BLaER1 treated with 17β-estradiol and CSF1 and Interleukin-3, amounts not matched to agents 10 nM and 100 nM (cell line): ENCODE measurements around the gene SWI5.
A peak's percentile ranks its signal among the peaks of the same experiment; 100 is the strongest.
"Not testable (repeated sequence)": the region's sequence is repeated elsewhere in the genome, so short reads cannot be mapped to it uniquely, and the experiment has no call there.

Experiments
- H3K27ac ChIP-seq, 11 experiments: shearing (Covaris generic); formaldehyde crosslinking; 2 replicates each; pipeline ENCODE4 v1.8.1; 2022
- H3K27me3 ChIP-seq, 11 experiments: shearing (Covaris generic); formaldehyde crosslinking; 2 replicates each; pipeline ENCODE4 v1.8.1; 2022
- H3K36me3 ChIP-seq, 11 experiments: shearing (Covaris generic); formaldehyde crosslinking; 2 replicates each; pipeline ENCODE4 v1.8.1; 2022
- H3K4me1 ChIP-seq, 10 experiments: shearing (Covaris generic); formaldehyde crosslinking; 2 replicates each; pipeline ENCODE4 v1.8.1; 2022
- H3K4me2 ChIP-seq, 11 experiments: shearing (Covaris generic); formaldehyde crosslinking; 2 replicates each; pipeline ENCODE4 v1.8.1; 2022
- H3K4me3 ChIP-seq, 10 experiments: shearing (Covaris generic); formaldehyde crosslinking; 2 replicates each; pipeline ENCODE4 v1.8.1; 2022
- H3K9ac ChIP-seq, 11 experiments: shearing (Covaris generic); formaldehyde crosslinking; 2 replicates each; pipeline ENCODE4 v1.8.1; 2022
- H3K9me3 ChIP-seq, 11 experiments: shearing (Covaris generic); formaldehyde crosslinking; replicated peaks in 1 of 11; 2 replicates each; pipeline ENCODE4 v1.8.1; 2022
- H4K20me1 ChIP-seq, 11 experiments: shearing (Covaris generic); formaldehyde crosslinking; 2 replicates each; pipeline ENCODE4 v1.8.1; 2022
- Cebpa-rat ChIP-seq, 11 experiments: shearing (Covaris generic); IDR thresholded peaks; 2 replicates each; pipeline ENCODE4 v1.8.1; 2022

Gene SWI5

GRCh38 chr9:128266868-128267590 lies 9.0 kb upstream of the SWI5 start:
- H3K9me3 ChIP-seq, result no peaks in the 10 kb centered on the region
- H3K9ac ChIP-seq, result no peak overlapping the region
- no peak overlapping the region for H3K4me3 ChIP-seq
- H4K20me1 ChIP-seq, result peaks cover 0 to 3% (median 0%) of the 10 kb centered on the region in 11 experiments; a peak in 2 of 22 replicates
- H3K4me1 ChIP-seq, result no peaks in the 10 kb centered on the region
- H3K36me3 ChIP-seq, result peaks cover 44 to 98% (median 78%) of the 10 kb centered on the region in 11 experiments
- no peak overlapping the region for H3K4me2 ChIP-seq
- H3K27me3 ChIP-seq, result no peaks in the 10 kb centered on the region
- no peak for TF ChIP-seq Cebpa-rat (IDR thresholded peaks at IDR 0.05)
- no peak overlapping the region for H3K27ac ChIP-seq

DNA sequence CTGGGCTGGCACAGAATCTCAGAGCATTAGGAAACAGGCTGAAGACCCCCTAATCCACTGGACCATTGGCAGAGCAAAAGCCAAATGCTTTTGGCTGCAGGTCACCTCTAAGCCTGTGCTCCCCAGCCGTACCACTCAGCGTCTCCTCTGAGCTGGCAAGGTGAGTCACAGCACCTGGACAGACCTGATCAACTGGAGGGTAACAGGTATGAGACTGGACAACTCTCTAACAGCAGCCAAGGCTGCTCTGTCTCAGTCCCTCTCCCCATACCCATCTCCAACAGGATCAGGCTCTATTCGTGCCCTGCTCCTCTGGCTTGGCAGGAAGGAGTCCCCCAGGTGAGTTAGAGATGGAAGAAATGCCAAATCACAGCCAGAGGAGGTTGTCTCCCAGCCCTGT lies 5.0 kb upstream of the SWI5 start:
- H3K9me3 ChIP-seq, result no peaks in the 10 kb centered on the region
- H3K4me3 ChIP-seq, result no peak overlapping the region
- H3K9ac ChIP-seq, result no peak overlapping the region
- H3K4me1 ChIP-seq, result peaks cover 14 to 23% (median 21%) of the 10 kb centered on the region in 10 experiments
- no peaks in the 10 kb centered on the region for H3K27me3 ChIP-seq
- peaks cover 38 to 77% (median 65%) of the 10 kb centered on the region in 11 experiments for H3K36me3 ChIP-seq
- H3K4me2 ChIP-seq, result no peak overlapping the region
- peaks cover 0 to 10% (median 0%) of the 10 kb centered on the region in 11 experiments; a peak in 5 of 22 replicates for H4K20me1 ChIP-seq
- no peak overlapping the region for H3K27ac ChIP-seq
- TF ChIP-seq Cebpa-rat (IDR thresholded peaks at IDR 0.05), result no peak

GRCh38 chr9:128271512-128271911 lies 4.6 kb upstream of the SWI5 start:
- Histone ChIP-seq H4K20me1 (peaks cover 0 to 10% (median 0%) of the 10 kb centered on the region in 11 experiments; a peak in 5 of 22 replicates), H3K9ac (no peak overlapping the region), H3K4me1 (peaks cover 17 to 25% (median 23%) of the 10 kb centered on the region in 10 experiments), H3K9me3 (no peaks in the 10 kb centered on the region), H3K27me3 (no peaks in the 10 kb centered on the region), H3K27ac (no peak overlapping the region), H3K4me3 (no peak overlapping the region), H3K4me2 (no peak overlapping the region), H3K36me3 (peaks cover 34 to 73% (median 61%) of the 10 kb centered on the region in 11 experiments)
- no peak for TF ChIP-seq Cebpa-rat (IDR thresholded peaks at IDR 0.05)

DNA sequence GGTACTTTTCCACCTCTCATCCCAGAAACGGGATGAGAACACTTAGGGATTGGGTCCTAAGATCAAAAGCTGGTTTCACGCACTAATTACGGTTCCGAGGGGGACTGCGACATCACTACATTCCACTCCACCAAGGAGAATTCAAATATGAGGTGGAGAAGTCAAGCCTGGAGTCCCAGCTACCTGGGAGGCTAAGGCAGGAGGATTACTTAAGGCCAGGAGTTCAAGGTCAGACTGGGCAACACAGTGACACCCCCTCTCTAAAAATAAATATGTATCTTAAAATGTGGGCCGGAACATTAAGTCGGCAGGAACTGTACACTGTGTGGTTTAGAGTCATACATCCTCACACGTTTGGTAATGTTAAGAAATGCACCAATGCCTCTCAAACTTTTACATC lies 1.8 kb upstream of the SWI5 start:
- Histone ChIP-seq H3K36me3 (peaks cover 23 to 46% (median 36%) of the 10 kb centered on the region in 11 experiments), H3K4me2 (peak overlapping the region; percentile 83 to 100 (median 96))

GRCh38 chr9:128275198-128276007 lies 673 bp upstream of the SWI5 start, which contains the start of gene GOLGA2:
TSS of gene GOLGA2 (minus strand) at chr9:128276007. CDS start at chr9:128275976, 31 bp downstream.
- no peak for TF ChIP-seq Cebpa-rat (IDR thresholded peaks at IDR 0.05)
- H3K9me3 ChIP-seq, result no peaks in the 10 kb centered on the region
- H3K27ac ChIP-seq, result peak within 1 kb of the TSS; percentile 73 to 92 (median 83)
- H3K4me3 ChIP-seq, result peak within 1 kb of the TSS; percentile 78 to 95 (median 92)
- H3K4me2 ChIP-seq, result peak within 1 kb of the TSS; percentile 92 to 100 (median 99)
- H3K4me1 ChIP-seq, result peaks cover 56 to 64% (median 62%) of the 10 kb centered on the region in 10 experiments
- peak within 1 kb of the TSS; percentile 81 to 96 (median 89) for H3K9ac ChIP-seq
- no peaks in the 10 kb centered on the region for H3K27me3 ChIP-seq
- H3K36me3 ChIP-seq, result peaks cover 23 to 34% (median 32%) of the 10 kb centered on the region in 11 experiments
- peaks cover 0 to 10% (median 0%) of the 10 kb centered on the region in 11 experiments; a peak in 3 of 22 replicates for H4K20me1 ChIP-seq

More for the DNA sequence above, 1.8 kb upstream of the SWI5 start:
- Histone ChIP-seq H3K27ac (no peak overlapping the region), H3K9me3 (no peaks in the 10 kb centered on the region), H3K4me1 (peaks cover 45 to 52% (median 50%) of the 10 kb centered on the region in 10 experiments), H3K27me3 (no peaks in the 10 kb centered on the region), H3K4me3 (peak overlapping the region in 5 of 10 experiments; percentile 78 to 93 (median 91); a peak in 6 of 20 replicates), H4K20me1 (peaks cover 0 to 10% (median 0%) of the 10 kb centered on the region in 11 experiments; a peak in 3 of 22 replicates), H3K9ac (peak overlapping the region in 10 of 11 experiments; percentile 82 to 96 (median 90); a peak in 12 of 22 replicates)
- TF ChIP-seq Cebpa-rat (IDR thresholded peaks at IDR 0.05), result no peak

DNA sequence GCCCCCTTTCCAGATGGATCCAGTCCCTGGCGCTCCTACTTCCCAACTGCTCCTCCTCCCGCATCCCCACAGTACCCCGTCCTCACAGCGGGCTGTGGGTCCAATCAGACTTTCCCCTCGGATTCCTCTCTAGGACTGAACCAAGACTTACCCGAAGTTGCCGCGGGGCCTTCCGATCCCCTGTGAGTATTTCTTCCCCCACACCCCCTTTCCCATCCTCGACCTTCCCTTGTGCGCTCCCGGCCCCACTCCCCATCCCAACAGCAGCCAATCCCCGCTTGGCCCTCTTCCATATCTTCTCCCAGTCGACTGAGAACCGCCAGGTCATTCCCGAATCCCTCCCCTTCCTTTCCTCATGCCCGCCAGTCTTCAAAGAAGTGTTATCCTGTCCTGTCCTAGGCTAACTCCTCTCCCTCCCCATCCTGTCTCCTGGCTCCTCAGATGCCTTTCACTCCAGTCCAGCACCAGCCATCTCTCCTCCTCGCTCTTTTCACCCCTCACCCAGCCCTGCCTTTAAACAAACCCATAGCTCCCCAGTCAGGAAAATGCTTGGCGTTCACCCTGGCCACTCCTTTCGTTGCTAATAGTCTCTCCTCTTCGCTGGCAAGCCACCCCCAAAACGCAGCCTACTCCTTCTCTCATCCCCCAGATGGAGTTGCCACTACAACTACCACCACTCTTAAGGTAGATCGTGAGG lies 646 bp downstream of the SWI5 start:
- H3K4me3 ChIP-seq, result peak overlapping the region; percentile 78 to 95 (median 92)
- no peak for TF ChIP-seq Cebpa-rat (IDR thresholded peaks at IDR 0.05)
- H3K4me1 ChIP-seq, result peaks cover 59 to 68% (median 66%) of the 10 kb centered on the region in 10 experiments
- peaks cover 0 to 10% (median 0%) of the 10 kb centered on the region in 11 experiments; a peak in 3 of 22 replicates for H4K20me1 ChIP-seq
- H3K27ac ChIP-seq, result peak overlapping the region; percentile 66 to 82 (median 76); a peak in 21 of 22 replicates
- H3K36me3 ChIP-seq, result peaks cover 15 to 22% (median 20%) of the 10 kb centered on the region in 11 experiments
- H3K27me3 ChIP-seq, result no peaks in the 10 kb centered on the region
- peak overlapping the region; percentile 89 to 100 (median 97) for H3K4me2 ChIP-seq
- no peaks in the 10 kb centered on the region for H3K9me3 ChIP-seq
- peak overlapping the region; percentile 81 to 96 (median 87) for H3K9ac ChIP-seq

GRCh38 chr9:128279088-128280073 lies 3.3 kb downstream of the SWI5 start:
- peak overlapping the region; percentile 44 to 100 (median 96) for H3K4me2 ChIP-seq
- H3K27me3 ChIP-seq, H4K20me1 ChIP-seq, H3K36me3 ChIP-seq, H3K9me3 ChIP-seq: not testable (repeated sequence)
- peak overlapping the region in 1 of 10 experiments; percentile 28; a peak in 2 of 20 replicates for H3K4me3 ChIP-seq
- H3K9ac ChIP-seq, result peak overlapping the region in 8 of 11 experiments; percentile 15 to 53 (median 38); a peak in 9 of 22 replicates
- peak overlapping the region in 8 of 11 experiments; percentile 23 to 65 (median 42); a peak in 14 of 22 replicates for H3K27ac ChIP-seq
- peaks cover 46 to 57% (median 55%) of the 10 kb centered on the region in 10 experiments for H3K4me1 ChIP-seq
